Vagina (tissue), 2 donors: Measurements from ENCODE around the gene ASB18. TPM values are rescaled to one million over a fixed set of nuclear protein-coding genes. Genes with fewer than 3 reads are reported as not detected.

ENCODE experiments used
- DNase-seq, 2 donors: peaks; one replicate each; pipeline ENCODE4 v3.0.0-alpha.2; 2017; ENCODE audit errors: extremely low spot score in 2 of 2
- H3K27ac ChIP-seq: fragments of 200-600 bp; sonication (generic); one replicate; pipeline ENCODE4 v1.5.1; 2019
- H3K27me3 ChIP-seq: fragments of 200-600 bp; sonication (generic); one replicate; pipeline ENCODE4 v1.5.1; 2019
- H3K36me3 ChIP-seq, 2 donors: fragments of 200-600 bp; sonication (generic); one replicate each; pipeline ENCODE4 v1.5.1; 2017 to 2019
- H3K4me1 ChIP-seq: fragments of 200-600 bp; sonication (generic); one replicate; pipeline ENCODE4 v1.5.1; 2019
- H3K4me3 ChIP-seq, 2 donors: fragments of 200-600 bp; sonication (generic); 1 replicate in 1 of 2; 2 replicates in 1 of 2; pipeline ENCODE4 v1.5.1; 2016 to 2019
- H3K9me3 ChIP-seq: fragments of 200-600 bp; sonication (generic); one replicate; pipeline ENCODE4 v1.5.1; 2019
- POLR2A ChIP-seq, 2 donors: fragments of 450-650 bp; IDR thresholded peaks; one replicate each; pipeline ENCODE4 v1.6.1; 2017; ENCODE audit warnings: antibody characterized with exemption in 2 of 2, mild to moderate bottlenecking in 2 of 2, moderate library complexity in 2 of 2
- POLR2AphosphoS5 ChIP-seq, 2 donors: sonication (generic); formaldehyde crosslinking; IDR thresholded peaks; one replicate each; pipeline ENCODE4 v1.9.0; 2017; ENCODE audit warnings: antibody characterized with exemption in 2 of 2, mild to moderate bottlenecking in 2 of 2, low read depth in 1 of 2; ENCODE audit not compliant: insufficient read depth in 1 of 2
- intact Hi-C: fragments of 100-400 bp; cut with DNase I; formaldehyde crosslinking; loops from one replicate; pipeline ENCODE4 v1.15.1; 2023
- total RNA-seq: library from RNA; depleted of rRNA; stranded (reverse); fragments of >200 nt; gene quantifications from one replicate; pipeline ENCODE4 v1.2.3, GENCODE V29; 2016
- TF ChIP-seq, protein P1 (sequence below), 3 experiments: fragments of 450-650 bp in 2 of 3; fragments of 200-600 bp in 1 of 3; sonication (generic) in 1 of 3; IDR thresholded peaks; one replicate each; pipeline ENCODE4 v1.5.1; 2017 to 2019; ENCODE audit warnings: antibody characterized with exemption in 3 of 3, mild to moderate bottlenecking in 2 of 3, moderate library complexity in 2 of 3

ASB18 gene
- total RNA-seq, 1 donor from 2014 or later: not detected

DNA sequence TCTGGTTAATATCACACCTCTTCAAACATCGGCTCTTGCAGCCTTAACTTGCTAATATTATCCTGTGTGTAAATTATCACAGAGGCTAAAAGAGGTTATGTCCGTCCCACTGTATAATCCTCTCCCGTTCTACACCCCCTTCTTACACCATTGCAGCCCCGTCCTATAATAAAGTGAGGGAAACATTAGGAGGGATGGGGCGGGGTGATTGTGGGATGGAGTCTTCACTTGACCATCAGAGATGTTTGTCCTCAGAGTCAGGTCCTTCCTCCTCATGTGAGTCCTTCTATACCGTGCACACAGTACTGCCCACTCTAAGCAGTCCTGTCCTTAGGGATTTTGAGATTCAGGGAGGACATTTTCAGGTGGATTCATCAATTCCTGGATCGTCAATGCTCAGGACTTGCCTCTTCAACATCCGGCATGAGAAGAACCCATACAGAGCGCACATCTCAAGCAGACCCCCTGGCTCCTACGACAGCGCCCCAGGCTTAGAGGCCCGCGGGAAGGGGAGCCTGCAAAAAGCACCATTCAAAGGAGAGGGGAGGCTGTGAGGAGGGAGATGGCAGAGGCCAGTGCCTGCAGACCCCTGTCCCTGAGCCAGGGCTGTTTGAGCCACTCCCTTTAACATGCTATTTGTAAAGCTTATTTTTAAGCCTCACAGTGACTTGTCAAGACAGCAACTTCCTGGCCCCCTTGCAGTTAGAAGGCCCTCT lies 42.8 kb upstream of the ASB18 start:
- TF ChIP-seq POLR2AphosphoS5 (IDR thresholded peaks at IDR 0.05; ENCODE audit: insufficient read depth in 1 of 2, low read depth in 1 of 2) (no peak), POLR2A (IDR thresholded peaks at IDR 0.05) (no peak)
- Histone ChIP-seq H3K27ac (no peak overlapping the region), H3K36me3 (no peaks in the 10 kb centered on the region), H3K4me1 (no peaks in the 10 kb centered on the region), H3K4me3 (no peak overlapping the region), H3K27me3 (no peaks in the 10 kb centered on the region), H3K9me3 (no peaks in the 10 kb centered on the region)
- intact Hi-C loops: no loop called here
- DNase-seq: peak in 1 of 2 donors; percentile 44

DNA sequence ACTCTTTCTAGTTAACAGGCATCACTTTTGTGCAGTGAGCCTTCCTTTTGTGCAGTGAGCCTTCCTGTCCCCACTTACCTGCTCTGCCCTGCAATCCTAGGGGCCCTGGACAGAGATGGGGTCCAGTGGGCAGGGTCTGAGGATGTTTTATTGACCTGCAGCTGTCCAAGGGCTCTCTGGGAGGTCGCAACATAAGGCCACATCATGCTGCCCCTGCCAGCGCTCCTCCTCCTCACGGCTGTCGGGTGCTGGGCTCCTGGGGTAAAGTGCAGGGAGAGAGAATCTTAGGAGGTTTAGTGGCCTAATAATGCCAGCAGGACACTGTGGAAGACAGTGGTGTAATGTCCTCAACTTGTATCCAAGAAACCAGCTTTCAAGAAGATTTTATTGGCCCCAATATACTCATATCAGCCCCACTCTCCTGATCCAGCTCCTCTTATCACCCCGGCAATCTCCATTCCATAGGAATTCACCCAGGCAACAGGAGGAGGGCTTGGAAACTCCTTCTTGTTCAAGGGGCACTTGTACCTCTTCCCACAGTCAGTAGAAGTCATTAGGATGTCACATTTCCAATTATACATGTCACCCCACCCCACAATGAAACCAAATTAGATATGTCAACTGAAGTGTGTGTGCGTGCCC lies 41.9 kb upstream of the ASB18 start:
- intact Hi-C loops: no loop called here
- H3K27ac ChIP-seq: no peak overlapping the region
- no peaks in the 10 kb centered on the region for H3K27me3 ChIP-seq
- no peaks in the 10 kb centered on the region for H3K4me1 ChIP-seq
- TF ChIP-seq, protein P1, sequence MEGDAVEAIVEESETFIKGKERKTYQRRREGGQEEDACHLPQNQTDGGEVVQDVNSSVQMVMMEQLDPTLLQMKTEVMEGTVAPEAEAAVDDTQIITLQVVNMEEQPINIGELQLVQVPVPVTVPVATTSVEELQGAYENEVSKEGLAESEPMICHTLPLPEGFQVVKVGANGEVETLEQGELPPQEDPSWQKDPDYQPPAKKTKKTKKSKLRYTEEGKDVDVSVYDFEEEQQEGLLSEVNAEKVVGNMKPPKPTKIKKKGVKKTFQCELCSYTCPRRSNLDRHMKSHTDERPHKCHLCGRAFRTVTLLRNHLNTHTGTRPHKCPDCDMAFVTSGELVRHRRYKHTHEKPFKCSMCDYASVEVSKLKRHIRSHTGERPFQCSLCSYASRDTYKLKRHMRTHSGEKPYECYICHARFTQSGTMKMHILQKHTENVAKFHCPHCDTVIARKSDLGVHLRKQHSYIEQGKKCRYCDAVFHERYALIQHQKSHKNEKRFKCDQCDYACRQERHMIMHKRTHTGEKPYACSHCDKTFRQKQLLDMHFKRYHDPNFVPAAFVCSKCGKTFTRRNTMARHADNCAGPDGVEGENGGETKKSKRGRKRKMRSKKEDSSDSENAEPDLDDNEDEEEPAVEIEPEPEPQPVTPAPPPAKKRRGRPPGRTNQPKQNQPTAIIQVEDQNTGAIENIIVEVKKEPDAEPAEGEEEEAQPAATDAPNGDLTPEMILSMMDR (IDR thresholded peaks at IDR 0.05): no peak
- TF ChIP-seq POLR2A (IDR thresholded peaks at IDR 0.05) (no peak), POLR2AphosphoS5 (IDR thresholded peaks at IDR 0.05; ENCODE audit: insufficient read depth in 1 of 2, low read depth in 1 of 2) (no peak)
- peak in 1 of 2 donors; percentile 54 for DNase-seq
- H3K9me3 ChIP-seq: no peaks in the 10 kb centered on the region
- no peaks in the 10 kb centered on the region for H3K36me3 ChIP-seq
- no peak overlapping the region for H3K4me3 ChIP-seq

DNA sequence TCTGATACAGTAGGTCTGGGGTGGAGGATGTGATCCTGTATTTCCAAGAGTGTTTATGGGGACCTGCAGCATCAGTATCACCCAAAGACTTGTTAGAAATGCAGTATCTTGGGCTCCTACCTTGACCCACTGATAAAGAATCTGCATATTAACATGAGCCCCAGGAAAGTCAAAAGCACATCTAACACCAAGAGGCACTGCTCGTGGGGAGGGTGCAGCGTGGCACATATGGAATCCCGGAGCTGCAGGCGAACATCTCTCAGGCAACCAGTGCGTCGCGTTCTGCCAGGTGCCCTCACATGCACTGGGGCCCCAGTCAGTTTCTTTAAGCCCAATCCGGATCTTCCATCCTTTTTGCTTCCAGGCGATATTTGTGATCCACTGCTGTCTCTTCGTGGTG lies 41.3 kb upstream of the ASB18 start:
- no peak overlapping the region for H3K4me3 ChIP-seq
- intact Hi-C loops: no loop called here
- peak in 1 of 2 donors; percentile 64 for DNase-seq
- no peak for TF ChIP-seq POLR2A (IDR thresholded peaks at IDR 0.05)
- TF ChIP-seq POLR2AphosphoS5 (IDR thresholded peaks at IDR 0.05; ENCODE audit: insufficient read depth in 1 of 2, low read depth in 1 of 2): no peak
- TF ChIP-seq, protein P1 (IDR thresholded peaks at IDR 0.05): no peak
- H3K4me1 ChIP-seq: no peaks in the 10 kb centered on the region
- no peaks in the 10 kb centered on the region for H3K9me3 ChIP-seq
- no peaks in the 10 kb centered on the region for H3K27me3 ChIP-seq
- no peaks in the 10 kb centered on the region for H3K36me3 ChIP-seq
- H3K27ac ChIP-seq: no peak overlapping the region

DNA sequence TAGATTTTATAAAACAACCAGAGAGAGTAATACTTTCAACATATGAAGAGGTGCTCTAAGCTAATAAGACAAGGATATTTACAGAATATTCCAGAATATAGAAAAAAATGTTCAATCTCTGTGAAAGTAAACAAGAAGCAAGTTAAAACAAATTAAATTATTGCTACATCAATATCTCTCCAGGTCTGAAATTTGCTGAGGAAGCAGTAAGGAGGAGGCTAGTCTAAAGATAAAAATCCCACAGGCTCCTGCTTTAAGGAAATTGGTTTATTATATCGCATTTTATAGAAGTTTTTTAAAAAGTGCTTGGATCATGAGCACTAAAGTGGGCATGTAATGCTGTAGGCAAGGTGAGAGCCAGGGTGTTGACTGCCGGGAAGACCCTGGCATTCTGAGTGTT lies 39.7 kb upstream of the ASB18 start:
- H3K4me1 ChIP-seq: no peaks in the 10 kb centered on the region
- no peak for DNase-seq
- intact Hi-C loops: no loop called here

DNA sequence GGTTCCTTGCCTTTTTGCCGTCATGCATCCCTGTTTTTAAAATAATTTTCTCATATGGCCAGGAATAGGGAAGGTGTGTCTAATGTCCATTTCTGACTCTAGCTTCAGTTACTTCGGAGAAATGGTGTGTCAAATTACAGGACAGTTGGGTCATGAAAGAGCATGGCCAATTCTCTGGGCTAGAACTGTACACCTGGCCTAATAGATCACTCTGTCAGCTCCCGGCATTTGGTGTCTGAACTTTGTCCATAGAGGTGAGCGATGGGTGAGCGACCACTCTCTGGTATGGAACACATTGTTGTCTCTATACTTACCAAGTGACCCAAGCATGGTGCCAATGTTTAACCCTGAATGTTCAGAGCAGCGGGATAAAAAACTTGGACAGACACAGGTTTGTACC lies 38.3 kb upstream of the ASB18 start:
- DNase-seq: no peak
- TF ChIP-seq POLR2AphosphoS5 (IDR thresholded peaks at IDR 0.05; ENCODE audit: insufficient read depth in 1 of 2, low read depth in 1 of 2) (no peak), POLR2A (IDR thresholded peaks at IDR 0.05) (no peak)
- TF ChIP-seq, protein P1 (IDR thresholded peaks at IDR 0.05): no peak
- Histone ChIP-seq H3K27ac (no peak overlapping the region), H3K9me3 (no peaks in the 10 kb centered on the region), H3K36me3 (no peaks in the 10 kb centered on the region), H3K27me3 (no peaks in the 10 kb centered on the region), H3K4me3 (no peak overlapping the region), H3K4me1 (no peaks in the 10 kb centered on the region)
- intact Hi-C loops: no loop called here

More for the DNA sequence above, 39.7 kb upstream of the ASB18 start:
- TF ChIP-seq POLR2A (IDR thresholded peaks at IDR 0.05) (no peak), POLR2AphosphoS5 (IDR thresholded peaks at IDR 0.05; ENCODE audit: insufficient read depth in 1 of 2, low read depth in 1 of 2) (no peak)
- TF ChIP-seq, protein P1 (IDR thresholded peaks at IDR 0.05): no peak
- Histone ChIP-seq H3K27me3 (no peaks in the 10 kb centered on the region), H3K27ac (no peak overlapping the region), H3K9me3 (no peaks in the 10 kb centered on the region), H3K36me3 (no peaks in the 10 kb centered on the region), H3K4me3 (no peak overlapping the region)
